GM04504 (cell line): ENCODE results near the gene KCNK6.

Experiments used
- DNase-seq: peaks from one replicate; pipeline ENCODE4 v3.0.0-alpha.2; 2012; ENCODE audit warnings: low read depth

KCNK6 gene

GRCh38 chr19:38319421-38320258, at the start of gene KCNK6:
TSS of gene KCNK6 (plus strand) at chr19:38319845. CDS start at chr19:38319951, 106 bp downstream.
- DNase-seq: no peak

GRCh38 chr19:38270587-38271167, 49.0 kb upstream of the KCNK6 start:
- DNase-seq: no peak

DNA sequence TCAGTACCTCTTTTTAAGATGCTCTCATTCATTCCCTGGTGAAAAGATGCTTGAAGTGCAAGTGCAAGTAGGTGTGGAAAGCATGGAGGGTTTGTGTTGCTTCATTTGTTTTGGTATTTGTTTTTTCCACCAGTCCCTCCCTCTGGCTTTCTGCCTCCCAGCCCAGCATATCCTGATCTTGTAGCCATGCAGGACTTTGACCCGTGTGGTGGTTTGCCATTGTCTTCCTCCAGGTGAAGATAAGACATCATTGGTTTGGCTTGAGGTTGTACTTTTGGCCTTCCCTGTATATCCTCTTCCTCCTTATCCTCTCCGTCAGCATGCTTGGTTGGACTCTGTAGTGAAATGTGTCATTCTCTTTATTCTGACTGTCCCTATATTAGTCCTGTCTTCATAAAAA, 46.1 kb upstream of the KCNK6 start:
- DNase-seq: no peak

DNA sequence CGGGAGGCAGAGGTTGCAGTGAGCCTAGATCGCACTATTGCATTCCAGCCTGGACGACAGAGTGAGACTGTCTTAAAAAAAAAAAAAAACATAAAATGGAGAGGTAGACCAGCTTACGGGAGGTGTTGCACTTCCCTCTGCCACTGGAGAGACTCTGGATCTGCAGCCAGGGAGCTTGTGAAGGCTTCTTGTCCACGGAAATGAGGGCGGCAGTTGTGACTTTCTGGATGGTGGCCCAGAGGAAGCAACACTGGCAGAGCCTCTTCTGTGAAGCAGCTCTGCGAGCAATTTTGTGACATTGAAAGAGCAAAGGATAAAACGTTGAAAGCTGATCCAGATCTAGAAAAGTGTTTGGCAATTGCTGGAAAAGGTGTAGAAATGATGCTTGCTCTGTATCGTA, 44.9 kb upstream of the KCNK6 start:
- no peak for DNase-seq

- no peak for DNase-seq
Measured at GRCh38 chr19:38276942-38277517, 42.6 kb upstream of the KCNK6 start.

GRCh38 chr19:38277549-38277948, 42.1 kb upstream of the KCNK6 start:
- DNase-seq: no peak

DNA sequence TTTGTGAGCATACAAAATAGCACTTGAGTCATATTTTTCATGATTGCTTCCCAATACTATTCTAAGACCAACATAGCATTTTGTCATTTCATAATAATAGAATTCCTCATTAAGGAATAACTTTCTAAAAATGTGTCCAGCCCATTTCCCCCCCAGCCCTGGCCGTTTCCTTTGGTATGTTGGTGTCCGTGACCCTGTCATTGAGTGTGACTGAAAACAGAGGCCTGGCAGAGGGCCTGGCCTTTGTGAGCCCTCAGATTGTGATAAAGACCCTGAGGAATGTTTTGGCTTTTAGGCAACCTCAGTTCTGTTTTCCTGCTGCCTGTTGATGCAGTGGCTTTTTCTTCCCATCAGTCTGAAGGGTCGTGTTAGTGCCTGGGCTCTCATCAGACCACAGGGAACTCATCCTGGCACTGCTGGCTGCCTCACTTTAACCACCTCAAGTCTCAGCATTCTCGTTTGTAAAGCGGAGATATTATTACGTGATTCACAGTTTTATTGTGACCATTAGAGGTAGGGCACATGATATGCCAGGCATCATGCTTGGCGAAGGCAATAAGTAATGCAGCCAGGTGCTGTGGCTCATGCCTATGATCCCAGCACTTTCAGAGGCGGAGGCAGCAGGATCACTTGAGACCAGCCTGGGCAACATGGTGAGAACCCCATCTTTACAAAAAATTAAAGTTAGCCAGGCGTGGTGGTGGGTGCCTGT, 41.5 kb upstream of the KCNK6 start:
- peak; percentile 55 for DNase-seq

- DNase-seq: no peak
Measured at GRCh38 chr19:38278751-38279150, 40.9 kb upstream of the KCNK6 start.

- no peak for DNase-seq
Measured at GRCh38 chr19:38280030-38280921, 39.4 kb upstream of the KCNK6 start.

DNA sequence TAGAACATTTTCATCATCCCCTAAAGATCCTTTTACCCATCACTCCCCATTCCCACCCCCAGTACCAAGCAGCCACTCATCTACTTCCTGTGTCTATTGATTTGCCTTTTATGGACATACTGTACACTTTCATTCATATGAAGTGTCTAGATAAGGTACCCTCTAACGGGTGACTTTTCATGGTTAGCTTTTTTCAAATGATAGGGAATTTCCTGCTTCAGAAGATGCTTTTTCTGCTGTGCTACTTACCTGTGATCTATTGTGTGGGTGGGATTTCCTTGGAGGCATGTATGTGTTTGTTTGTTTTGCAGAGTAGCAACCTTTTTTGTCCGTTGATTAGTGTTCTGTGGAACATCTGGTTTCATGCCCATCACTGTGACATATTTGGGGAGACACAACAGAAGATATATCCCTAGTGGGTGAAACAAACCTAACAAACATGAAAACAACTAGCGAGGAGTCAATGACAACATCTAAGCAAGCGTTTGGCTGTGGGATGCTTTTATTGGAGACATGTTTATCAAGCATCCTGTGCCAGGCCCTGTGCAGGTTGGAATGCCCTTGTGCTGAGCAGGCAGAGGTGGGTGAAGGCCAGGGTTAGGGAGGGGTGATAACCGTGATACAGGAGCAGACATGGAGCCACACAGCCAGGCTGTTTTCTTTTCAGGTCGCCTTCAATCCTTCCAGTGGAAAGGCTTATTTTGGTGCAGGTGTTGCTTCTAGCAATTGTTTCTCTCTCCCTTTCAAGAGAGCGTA, 37.7 kb upstream of the KCNK6 start:
- no peak for DNase-seq

DNA sequence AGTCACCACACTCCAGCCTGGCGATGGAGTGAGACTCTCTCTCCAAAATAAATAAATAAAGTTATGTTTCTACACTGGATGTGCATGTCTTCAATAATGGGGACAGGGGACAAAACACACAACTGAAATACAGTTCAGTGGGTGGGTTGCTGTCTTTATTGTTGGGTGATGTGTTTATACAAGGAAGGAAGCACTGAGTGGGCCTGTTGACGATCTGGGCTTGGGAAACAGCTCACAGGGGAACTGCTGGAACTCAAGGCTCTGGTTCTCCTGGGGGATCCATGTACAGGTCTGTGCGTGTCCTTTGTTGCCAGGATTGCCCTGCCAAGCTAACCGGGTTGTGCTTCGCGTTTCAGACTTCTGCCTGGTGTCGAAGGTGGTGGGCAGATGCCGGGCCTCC, 36.4 kb upstream of the KCNK6 start:
- DNase-seq: no peak

DNA sequence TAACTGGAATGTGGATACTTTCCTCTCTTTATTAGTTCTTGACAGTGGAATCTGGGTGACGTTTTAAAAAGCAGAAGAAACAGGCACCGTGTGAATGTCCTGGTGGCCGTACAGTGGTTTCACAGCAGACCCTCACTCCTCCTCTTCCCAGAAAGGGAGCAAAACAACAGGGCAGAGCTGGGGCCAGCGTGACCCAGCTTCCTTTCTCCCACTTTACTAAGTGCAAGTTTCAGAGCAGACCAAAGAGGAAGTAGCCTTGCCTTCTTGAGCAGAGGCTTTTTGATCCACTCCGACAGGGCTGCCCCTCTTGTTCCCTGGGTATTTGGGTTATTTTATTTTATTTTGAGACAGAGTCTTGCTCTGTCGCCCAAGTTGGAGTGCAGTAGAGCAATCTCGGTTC, 35.2 kb upstream of the KCNK6 start:
- DNase-seq: no peak

DNA sequence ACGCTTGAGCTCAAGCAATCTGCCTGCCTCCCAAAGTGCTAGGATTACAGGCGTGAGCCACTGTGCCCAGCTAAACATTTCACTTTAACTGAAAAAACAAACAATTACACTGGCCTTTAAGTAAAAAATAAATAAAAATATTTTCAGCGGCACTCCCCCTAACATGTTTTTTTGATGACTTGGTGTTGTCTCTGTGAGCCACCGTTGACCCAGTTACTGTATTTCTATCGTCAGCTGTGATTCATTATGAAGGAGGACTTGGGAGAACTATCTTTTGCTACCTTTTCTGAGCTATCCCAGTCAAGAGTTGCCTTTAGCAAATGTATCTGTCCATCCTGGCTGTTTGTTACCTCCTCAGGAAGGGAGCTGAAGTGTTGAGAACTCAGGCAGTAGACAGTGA, 34.1 kb upstream of the KCNK6 start:
- DNase-seq: peak; percentile 18

DNA sequence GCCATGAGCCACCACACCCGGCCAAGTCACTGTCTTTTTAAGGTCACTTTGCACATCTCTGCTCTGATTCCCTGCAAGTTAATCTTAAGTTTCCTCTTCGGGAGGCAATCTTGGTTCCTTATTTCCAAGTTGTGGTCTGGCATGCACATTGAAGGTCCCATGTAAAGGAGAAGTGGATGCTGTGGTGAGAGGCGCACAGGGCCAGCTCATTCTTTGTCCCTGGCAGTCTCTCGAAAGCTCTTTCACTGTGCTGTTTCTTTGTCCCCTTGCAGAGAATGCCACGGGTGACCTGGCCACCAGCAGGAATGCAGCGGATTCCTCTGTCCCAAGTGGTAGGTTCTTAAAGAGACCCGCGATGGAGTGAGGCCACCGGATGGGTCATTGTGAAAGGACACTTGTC, 32.0 kb upstream of the KCNK6 start:
- DNase-seq: no peak

GRCh38 chr19:38288123-38288855, 31.4 kb upstream of the KCNK6 start:
- DNase-seq: no peak

- no peak for DNase-seq
Measured at GRCh38 chr19:38289955-38290354, 29.7 kb upstream of the KCNK6 start.

GRCh38 chr19:38290631-38291147, 29.0 kb upstream of the KCNK6 start:
- peak; percentile 92 for DNase-seq

DNA sequence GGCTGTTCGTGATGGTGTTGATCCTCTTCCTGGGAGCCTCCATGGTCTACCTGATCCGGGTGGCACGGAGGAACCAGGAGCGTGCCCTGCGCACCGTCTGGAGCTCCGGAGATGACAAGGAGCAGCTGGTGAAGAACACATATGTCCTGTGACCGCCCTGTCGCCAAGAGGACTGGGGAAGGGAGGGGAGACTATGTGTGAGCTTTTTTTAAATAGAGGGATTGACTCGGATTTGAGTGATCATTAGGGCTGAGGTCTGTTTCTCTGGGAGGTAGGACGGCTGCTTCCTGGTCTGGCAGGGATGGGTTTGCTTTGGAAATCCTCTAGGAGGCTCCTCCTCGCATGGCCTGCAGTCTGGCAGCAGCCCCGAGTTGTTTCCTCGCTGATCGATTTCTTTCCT, 27.8 kb upstream of the KCNK6 start:
- no peak for DNase-seq

GRCh38 chr19:38293281-38293680, 26.4 kb upstream of the KCNK6 start:
- no peak for DNase-seq

DNA sequence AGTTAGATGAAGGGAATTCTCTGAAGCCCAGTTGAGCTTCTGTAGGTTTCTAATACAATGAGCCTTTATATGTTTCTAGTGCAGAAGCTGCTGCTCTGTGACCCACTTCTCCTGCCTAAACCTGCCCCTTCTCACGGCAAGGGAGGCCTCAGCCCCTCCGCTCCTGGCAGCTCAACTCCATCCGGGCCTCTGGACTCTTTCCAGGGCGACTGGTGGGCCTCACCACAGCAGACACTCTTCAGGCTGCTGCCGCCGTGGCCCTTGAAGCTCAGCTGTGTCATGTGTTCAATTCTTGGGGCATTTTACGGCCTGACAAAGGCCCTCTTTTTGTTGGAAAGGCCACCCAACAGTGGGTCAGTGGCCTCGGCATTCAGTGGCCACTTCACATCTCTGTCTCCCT, 25.6 kb upstream of the KCNK6 start:
- DNase-seq: no peak
